Left ventricle myocardium inferior (tissue), 1 donor: Measurements from ENCODE around the gene LRRC8A. TPM values are rescaled to one million over a fixed set of nuclear protein-coding genes. Genes with fewer than 3 reads are reported as not detected.
A peak's percentile ranks its signal among the peaks of the same experiment; 100 is the strongest.

ENCODE experiments used
- DNase-seq: peaks from one replicate; pipeline ENCODE4 v3.0.0-alpha.2; 2020
- H3K27ac ChIP-seq: fragments of 200-600 bp; replicated peaks from 2 replicates; pipeline ENCODE4 v1.8.0; 2021
- H3K27me3 ChIP-seq: fragments of 200-600 bp; 2 replicates; pipeline ENCODE4 v1.8.0; 2021; ENCODE audit warnings: low read depth
- H3K36me3 ChIP-seq: fragments of 200-600 bp; 2 replicates; pipeline ENCODE4 v1.8.0; 2021
- H3K4me1 ChIP-seq: fragments of 200-600 bp; 2 replicates; pipeline ENCODE4 v1.8.0; 2021
- H3K4me3 ChIP-seq: fragments of 200-600 bp; 2 replicates; pipeline ENCODE4 v1.8.0; 2021; ENCODE audit warnings: mild to moderate bottlenecking, moderate library complexity
- H3K9me3 ChIP-seq: fragments of 200-600 bp; replicated peaks from 2 replicates; pipeline ENCODE4 v1.8.0; 2021
- CTCF ChIP-seq: fragments of 200-600 bp; IDR thresholded peaks from 2 replicates; pipeline ENCODE4 v1.8.0; 2021; ENCODE audit warnings: antibody characterized with exemption, mild to moderate bottlenecking, borderline replicate concordance
- intact Hi-C: fragments of 100-400 bp; cut with micrococcal nuclease; formaldehyde crosslinking; loops from one replicate; pipeline ENCODE4 v1.11.0; 2022
- total RNA-seq: library from RNA; stranded (reverse); fragmentation: NEBNext Ultra II Directional; extraction: Animal tissue kit (Norgen Biotek cat#: 25700); gene quantifications from one replicate; pipeline ENCODE4 v1.2.1, GENCODE V29; 2021
- donor health status: DM: no; HTN: yes; CAD: no; lungs with severe emphysema.

The LRRC8A gene
- total RNA-seq, 1 donor from 2014 or later = 19.8 TPM

DNA sequence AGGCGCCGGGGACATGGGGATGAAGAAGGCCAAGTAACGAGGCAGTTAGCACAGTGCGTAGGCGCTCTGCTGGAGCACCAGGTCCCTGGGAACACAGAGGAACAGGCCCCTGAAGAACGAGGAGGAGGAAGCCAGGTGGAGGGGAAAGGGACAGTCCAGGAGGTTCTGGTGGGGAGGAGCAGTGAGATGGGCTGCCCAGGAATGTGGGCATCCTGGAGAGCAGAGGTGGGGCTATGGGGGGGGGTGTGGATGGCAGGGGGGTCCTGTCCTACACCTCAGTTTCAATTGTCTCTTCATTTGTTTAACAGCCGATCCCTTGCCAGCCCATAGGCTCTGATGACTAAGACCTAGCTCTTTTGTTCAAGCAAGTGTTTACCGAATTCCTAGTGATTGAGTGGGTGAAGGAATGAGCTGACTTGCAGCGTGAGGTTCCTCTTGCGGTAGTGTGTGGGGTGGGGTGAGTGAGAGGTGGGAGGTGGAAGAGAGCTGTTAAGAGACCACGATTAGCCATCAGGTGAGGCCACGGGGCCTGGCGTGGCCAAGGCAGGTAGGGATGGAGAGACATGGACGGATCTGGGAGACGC lies 30.4 kb downstream of the LRRC8A start:
- no peak for DNase-seq
- peak overlapping the region; percentile 29 for H3K4me3 ChIP-seq
- peaks cover 55% of the 10 kb centered on the region for H3K36me3 ChIP-seq
- H3K27me3 ChIP-seq = no peaks in the 10 kb centered on the region
- no peaks in the 10 kb centered on the region for H3K9me3 ChIP-seq
- intact Hi-C loops = no loop called here
- peak overlapping the region; percentile 90 for H3K27ac ChIP-seq
- peaks cover 92% of the 10 kb centered on the region for H3K4me1 ChIP-seq
- TF ChIP-seq CTCF = no peak

DNA sequence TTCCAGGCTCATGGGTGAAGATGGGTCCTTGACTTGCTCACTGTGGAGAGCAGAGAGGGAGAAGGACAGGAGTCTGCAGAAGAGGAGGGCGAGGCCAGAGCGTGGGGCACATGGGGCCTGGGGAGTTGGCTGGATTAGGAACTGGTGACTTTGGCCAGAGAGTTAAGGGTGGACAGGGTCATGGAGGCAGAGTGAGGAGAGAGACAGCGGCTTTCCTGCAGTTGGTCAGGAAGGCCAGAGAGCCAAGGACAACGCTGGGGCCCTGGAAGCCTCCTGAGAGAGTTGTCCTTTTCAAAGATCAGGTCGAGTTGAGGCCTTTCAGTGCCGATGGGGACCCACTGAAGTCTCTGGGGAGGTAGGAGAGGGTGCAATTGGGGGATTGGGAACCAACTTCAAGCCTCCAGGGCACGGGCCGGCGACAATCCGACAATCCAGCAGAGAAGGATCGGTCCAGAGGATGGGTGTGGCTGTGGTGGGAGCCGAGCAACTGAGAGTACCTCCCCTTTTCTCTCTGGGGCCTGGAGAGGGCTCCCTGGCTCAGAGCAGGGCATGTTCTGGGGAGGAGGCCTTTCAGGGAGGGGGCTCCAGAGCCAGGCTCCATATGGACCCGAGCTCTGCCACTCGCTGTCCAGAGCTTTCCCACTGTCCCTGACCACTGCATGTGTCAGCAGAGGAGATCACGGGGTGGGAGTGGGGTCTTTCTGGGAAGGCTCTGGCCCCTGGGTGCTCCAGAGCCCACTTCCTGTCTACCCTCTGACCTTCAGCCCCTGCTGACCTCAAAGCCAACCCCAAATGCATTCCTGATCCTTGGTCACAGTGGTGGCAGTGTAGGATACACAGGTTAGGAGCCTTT lies 31.3 kb downstream of the LRRC8A start:
- Histone ChIP-seq H3K27me3 (no peaks in the 10 kb centered on the region), H3K9me3 (no peaks in the 10 kb centered on the region), H3K4me1 (peaks cover 95% of the 10 kb centered on the region), H3K36me3 (peaks cover 53% of the 10 kb centered on the region), H3K4me3 (peak overlapping the region; percentile 37), H3K27ac (peak overlapping the region; percentile 90)
- no peak for DNase-seq
- intact Hi-C loops = no loop called here
- TF ChIP-seq CTCF = no peak

GRCh38 chr9:128913995-128914772 lies 32.3 kb downstream of the LRRC8A start:
- peaks cover 44% of the 10 kb centered on the region for H3K36me3 ChIP-seq
- H3K27me3 ChIP-seq = no peaks in the 10 kb centered on the region
- TF ChIP-seq CTCF = no peak
- H3K4me1 ChIP-seq = peaks cover 100% of the 10 kb centered on the region
- H3K9me3 ChIP-seq = no peaks in the 10 kb centered on the region
- H3K27ac ChIP-seq = peak overlapping the region; percentile 90
- H3K4me3 ChIP-seq = peak overlapping the region; percentile 37
- intact Hi-C loops = no loop called here
- no peak for DNase-seq

GRCh38 chr9:128916204-128916603 lies 34.3 kb downstream of the LRRC8A start:
- Histone ChIP-seq H3K36me3 (peaks cover 31% of the 10 kb centered on the region), H3K27ac (peak overlapping the region; percentile 90), H3K4me3 (peak overlapping the region; percentile 29), H3K9me3 (no peaks in the 10 kb centered on the region), H3K4me1 (peaks cover 100% of the 10 kb centered on the region), H3K27me3 (no peaks in the 10 kb centered on the region)
- no peak for TF ChIP-seq CTCF
- DNase-seq = no peak
- intact Hi-C loops = no loop called here

DNA sequence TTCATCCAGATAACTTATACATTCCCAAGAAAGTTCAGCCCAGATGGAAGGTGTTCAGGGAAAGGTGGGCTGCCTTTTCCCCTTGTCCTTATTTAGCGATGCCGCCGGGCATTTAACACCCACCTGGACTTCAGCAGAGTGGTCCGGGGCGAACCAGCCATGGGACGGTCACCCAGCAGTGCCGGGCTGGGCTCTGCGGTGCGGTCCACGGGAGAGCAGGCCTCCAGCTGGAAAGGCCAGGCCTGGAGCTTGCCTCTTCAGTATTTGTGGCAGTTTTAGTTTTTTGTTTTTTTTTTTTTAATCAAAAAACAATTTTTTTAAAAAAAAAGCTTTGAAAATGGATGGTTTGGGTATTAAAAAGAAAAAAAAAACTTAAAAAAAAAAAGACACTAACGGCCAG lies 34.8 kb downstream of the LRRC8A start:
- intact Hi-C loops = no loop called here
- no peak for TF ChIP-seq CTCF
- H3K9me3 ChIP-seq = no peaks in the 10 kb centered on the region
- peaks cover 31% of the 10 kb centered on the region for H3K36me3 ChIP-seq
- peak overlapping the region; percentile 90 for H3K27ac ChIP-seq
- DNase-seq = no peak
- peak overlapping the region; percentile 29 for H3K4me3 ChIP-seq
- H3K4me1 ChIP-seq = peaks cover 100% of the 10 kb centered on the region
- H3K27me3 ChIP-seq = no peaks in the 10 kb centered on the region
